ENCODE results near the gene ZSWIM6.

ZSWIM6 gene

GRCh38 chr5:61438298-61438970, 106.4 kb downstream of the ZSWIM6 start:
- DNase-seq (ENCODE audit: low read depth in 1 of 2, low spot score in 1 of 2), result no peak

GRCh38 chr5:61440086-61440485, 108.0 kb downstream of the ZSWIM6 start:
- DNase-seq (ENCODE audit: low read depth in 1 of 2, low spot score in 1 of 2), result no peak

GRCh38 chr5:61440596-61440995, 108.5 kb downstream of the ZSWIM6 start:
- no peak for DNase-seq (ENCODE audit: low read depth in 1 of 2, low spot score in 1 of 2)

- no peak for DNase-seq (ENCODE audit: low read depth in 1 of 2, low spot score in 1 of 2)
Measured at GRCh38 chr5:61441742-61442141, 109.7 kb downstream of the ZSWIM6 start.

DNA sequence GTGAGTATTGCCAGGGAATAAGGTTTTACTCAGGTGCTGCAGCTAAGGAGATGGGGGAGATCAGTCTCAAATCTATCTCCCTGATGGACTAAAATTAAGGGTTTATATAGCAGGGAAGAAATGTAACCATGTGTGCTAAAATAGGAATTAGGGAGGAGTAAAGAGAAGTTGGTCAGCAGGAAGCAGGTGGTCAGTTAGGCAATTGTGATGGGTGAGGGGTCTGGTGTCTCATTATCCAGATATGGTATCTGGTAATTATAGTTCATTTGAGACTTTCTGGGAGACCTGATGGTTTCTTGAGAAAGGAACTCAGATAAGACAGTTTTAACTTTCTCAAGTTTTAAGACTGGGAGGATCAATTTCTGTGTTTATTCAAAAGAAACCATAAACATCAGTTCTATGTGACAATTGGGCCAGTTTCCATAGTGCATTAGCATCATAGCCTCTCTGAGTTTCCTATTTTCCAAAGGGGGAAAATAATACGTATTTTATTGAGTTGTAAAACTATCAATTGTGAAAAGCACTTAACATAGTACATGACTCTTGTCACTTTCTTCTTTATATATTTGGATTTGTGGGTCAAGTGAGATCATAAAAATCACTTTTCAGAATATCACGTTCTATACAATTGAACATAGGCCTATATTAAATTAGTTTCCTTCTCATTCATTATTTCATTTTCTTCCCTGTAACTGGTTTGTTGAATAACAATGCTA, 115.9 kb downstream of the ZSWIM6 start:
- DNase-seq (ENCODE audit: low read depth in 1 of 2, low spot score in 1 of 2), result no peak

DNA sequence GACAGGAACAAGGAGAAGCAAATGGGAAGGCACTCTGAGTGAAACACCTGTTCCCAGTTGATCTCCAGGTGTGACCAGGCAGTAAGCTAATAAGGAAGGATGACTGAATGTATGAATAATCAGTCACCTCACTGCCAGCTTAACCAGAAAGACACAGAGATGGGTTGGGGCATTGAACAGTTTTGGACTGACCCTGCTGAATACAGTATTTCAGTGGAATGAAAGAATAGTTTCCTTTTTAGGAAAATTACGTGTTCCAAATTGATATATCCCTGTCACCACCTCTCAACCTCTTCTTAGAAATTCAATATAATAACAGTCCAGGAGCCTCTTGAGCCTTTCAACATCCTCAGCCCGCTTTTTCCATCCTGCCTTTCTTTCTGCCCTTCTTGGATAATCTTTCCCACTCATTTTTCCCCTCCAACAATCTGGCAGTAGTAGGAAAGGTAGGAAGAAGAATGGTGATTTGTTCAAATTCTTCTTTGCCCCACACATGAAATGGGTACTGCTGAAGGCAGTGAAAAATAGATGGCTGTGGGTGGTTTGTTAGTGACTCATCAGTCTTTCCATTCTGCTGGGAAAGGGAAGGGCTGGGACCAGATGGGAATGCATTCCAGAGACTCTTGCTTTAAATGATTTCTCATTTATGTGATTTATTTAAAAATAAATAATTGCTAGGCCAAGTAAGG, 117.9 kb downstream of the ZSWIM6 start:
- DNase-seq (ENCODE audit: low read depth in 1 of 2, low spot score in 1 of 2), result no peak

GRCh38 chr5:61450493-61451279, 118.6 kb downstream of the ZSWIM6 start:
- DNase-seq (ENCODE audit: low read depth in 1 of 2, low spot score in 1 of 2), result no peak

GRCh38 chr5:61455179-61456006, 123.3 kb downstream of the ZSWIM6 start:
- no peak for DNase-seq (ENCODE audit: low read depth in 1 of 2, low spot score in 1 of 2)

DNA sequence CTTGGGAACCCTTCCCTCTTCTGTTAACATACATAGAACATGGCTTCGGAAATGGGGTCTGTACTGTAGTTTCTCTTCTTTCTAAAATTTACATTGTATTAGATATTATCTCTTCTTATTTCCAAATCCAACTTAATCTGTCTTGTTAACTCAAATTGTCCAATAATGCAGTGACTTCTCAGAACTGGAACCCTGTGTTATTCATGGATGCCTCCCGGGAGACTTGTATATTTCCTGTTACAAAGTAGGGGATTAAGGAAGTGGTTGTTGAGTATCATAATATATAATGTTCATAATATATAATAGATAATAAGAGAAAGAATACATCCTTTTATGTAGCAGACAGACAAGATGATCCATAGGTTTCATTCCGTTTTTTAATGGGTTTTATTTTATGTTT, 128.4 kb downstream of the ZSWIM6 start:
- no peak for DNase-seq (ENCODE audit: low read depth in 1 of 2, low spot score in 1 of 2)

DNA sequence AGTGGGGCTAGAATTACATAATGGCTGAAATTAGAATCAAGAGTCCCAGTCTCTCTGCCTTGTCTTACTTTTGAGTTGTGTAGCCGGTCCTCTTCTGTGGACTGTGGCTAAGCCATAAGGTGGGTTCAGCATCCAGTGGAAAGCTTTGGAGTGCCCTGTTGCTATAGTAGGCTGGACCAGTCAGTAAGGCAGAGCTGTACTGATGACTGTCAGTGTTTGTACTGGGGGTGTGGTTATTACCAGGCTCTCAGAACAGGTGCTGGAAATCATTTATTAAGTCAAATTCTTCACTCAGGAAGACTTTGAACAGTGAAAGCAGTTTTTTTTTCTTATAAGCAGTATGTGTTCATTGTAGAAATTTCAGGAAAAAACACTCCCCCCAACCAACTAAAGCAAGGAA, 129.4 kb downstream of the ZSWIM6 start:
- no peak for DNase-seq (ENCODE audit: low read depth in 1 of 2, low spot score in 1 of 2)

DNA sequence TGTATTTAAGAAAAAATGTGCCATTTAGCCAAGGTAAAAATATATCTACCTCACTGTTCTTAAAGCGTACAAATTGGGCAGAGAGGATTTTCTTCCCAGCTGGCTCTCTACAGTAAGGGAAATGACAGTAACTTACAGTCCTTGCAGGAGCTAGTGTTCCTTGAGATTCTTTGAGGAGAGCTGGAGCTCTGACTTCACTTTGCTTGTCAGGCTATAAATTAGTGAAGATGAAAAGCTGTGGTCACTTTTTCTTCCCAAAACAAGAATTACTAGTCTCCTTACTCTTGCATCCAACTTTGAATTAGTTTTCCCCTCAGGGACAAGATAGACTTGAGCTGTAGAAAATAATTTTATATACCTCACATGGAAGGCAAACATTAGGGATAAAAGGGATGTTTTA, 129.9 kb downstream of the ZSWIM6 start:
- DNase-seq (ENCODE audit: low read depth in 1 of 2, low spot score in 1 of 2), result no peak

GRCh38 chr5:61463596-61463995, 131.5 kb downstream of the ZSWIM6 start:
- DNase-seq (ENCODE audit: low read depth in 1 of 2, low spot score in 1 of 2), result no peak

- DNase-seq (ENCODE audit: low read depth in 1 of 2, low spot score in 1 of 2), result no peak
Measured at GRCh38 chr5:61464512-61464911, 132.5 kb downstream of the ZSWIM6 start.

DNA sequence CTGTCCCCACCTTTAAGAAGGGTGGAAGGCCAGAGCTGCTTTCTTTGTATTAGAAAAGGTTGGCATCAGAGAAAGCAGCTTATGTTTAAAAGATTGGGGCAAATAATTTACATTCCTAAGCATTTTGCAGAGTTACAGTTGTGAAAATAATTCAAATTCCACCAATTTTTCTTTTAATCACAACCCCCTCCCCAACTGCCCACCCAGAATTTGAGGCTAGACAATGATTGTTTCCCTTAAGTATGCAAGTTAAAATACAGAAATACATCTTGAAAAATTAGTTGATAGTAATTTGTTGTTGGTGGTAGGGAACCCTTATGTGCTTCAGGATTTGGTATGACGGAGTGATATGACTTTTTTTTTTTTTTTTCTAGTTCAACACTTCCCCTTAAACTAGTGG, 133.0 kb downstream of the ZSWIM6 start:
- no peak for DNase-seq (ENCODE audit: low read depth in 1 of 2, low spot score in 1 of 2)

DNA sequence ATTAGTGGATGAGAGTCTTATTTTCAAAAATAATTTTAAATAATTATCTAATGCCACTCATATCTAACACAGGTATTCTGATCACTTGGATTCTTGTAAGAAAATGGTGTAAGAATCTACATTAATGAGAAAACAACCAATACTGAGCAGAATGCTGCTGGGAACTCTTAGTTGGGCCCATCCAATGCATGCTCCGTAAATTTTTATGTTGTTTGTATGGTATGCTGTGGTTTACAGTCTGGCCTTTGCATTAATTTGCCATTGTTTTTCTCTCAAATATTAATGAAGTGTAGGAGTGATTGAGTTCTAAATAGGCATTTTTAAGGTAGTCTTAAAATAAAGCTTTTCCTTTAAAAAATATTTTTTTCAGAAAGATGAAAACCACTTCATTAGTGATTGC, 133.4 kb downstream of the ZSWIM6 start:
- no peak for DNase-seq (ENCODE audit: low read depth in 1 of 2, low spot score in 1 of 2)

DNA sequence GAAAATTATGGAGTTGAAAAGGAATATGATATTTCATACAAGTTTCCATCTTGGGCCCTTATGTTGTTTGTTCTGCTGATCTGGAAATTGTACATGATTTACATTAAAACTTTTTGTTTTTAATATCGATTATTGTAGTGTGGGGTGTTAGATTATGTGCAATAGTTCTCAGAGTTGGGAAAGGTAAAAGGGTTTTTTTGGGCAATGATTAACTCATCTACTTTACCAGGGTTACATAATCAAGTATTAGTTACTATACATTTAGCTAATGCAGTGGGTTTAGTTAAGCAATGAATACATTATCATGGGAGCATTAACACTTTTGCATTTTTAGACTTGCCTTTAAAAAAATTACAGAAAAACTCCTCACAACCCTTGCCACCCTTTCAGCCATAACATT, 134.0 kb downstream of the ZSWIM6 start:
- no peak for DNase-seq (ENCODE audit: low read depth in 1 of 2, low spot score in 1 of 2)

- DNase-seq (ENCODE audit: low read depth in 1 of 2, low spot score in 1 of 2), result no peak
Measured at GRCh38 chr5:61467766-61468482, 135.9 kb downstream of the ZSWIM6 start.

- DNase-seq (ENCODE audit: low read depth in 1 of 2, low spot score in 1 of 2), result no peak
Measured at GRCh38 chr5:61468483-61468865, 136.4 kb downstream of the ZSWIM6 start.

GRCh38 chr5:61471352-61471751, 139.3 kb downstream of the ZSWIM6 start:
- no peak for DNase-seq (ENCODE audit: low read depth in 1 of 2, low spot score in 1 of 2)

Data from stimulated activated CD4-positive, alpha-beta T cell treated with anti-CD3 and anti-CD28 coated beads, Interleukin-15, amount 100 ng/mL, for 1 hour (primary cell).